Testis (tissue), 3 donors: ENCODE measurements around the gene CDH13. TPM values are rescaled to one million over a fixed set of nuclear protein-coding genes. Genes with fewer than 3 reads are reported as not detected.

Experiments
- DNase-seq: peaks from one replicate; pipeline ENCODE4 v3.0.0-alpha.2; 2019
- H3K27ac ChIP-seq, 2 donors: fragments of 200-600 bp; sonication (generic); one replicate each; pipeline ENCODE4 v1.5.1; 2019
- H3K27me3 ChIP-seq: fragments of 200-600 bp; sonication (generic); one replicate; pipeline ENCODE4 v1.5.1; 2019
- H3K36me3 ChIP-seq: fragments of 200-600 bp; sonication (generic); one replicate; pipeline ENCODE4 v1.5.1; 2017; ENCODE audit warnings: low read depth; ENCODE audit errors: missing control alignments
- H3K4me1 ChIP-seq: fragments of 200-600 bp; sonication (generic); one replicate; pipeline ENCODE4 v1.5.1; 2019
- H3K4me3 ChIP-seq, 2 donors: fragments of 200-600 bp; sonication (generic); one replicate each; pipeline ENCODE4 v1.5.1; 2017 to 2019
- H3K9me3 ChIP-seq: fragments of 200-600 bp; sonication (generic); one replicate; pipeline ENCODE4 v1.5.1; 2017
- POLR2A ChIP-seq: fragments of 450-650 bp; IDR thresholded peaks from one replicate; pipeline ENCODE4 v1.6.1; 2017; ENCODE audit warnings: antibody characterized with exemption, mild to moderate bottlenecking, moderate library complexity
- WGBS, 2 donors: methylation state at CpG; one replicate each; pipeline ENCODE4 v1.1.5; 2018; 5-methylcytosine and 5-hydroxymethylcytosine counted together
- intact Hi-C: fragments of 100-400 bp; cut with DNase I; formaldehyde crosslinking; loops from one replicate; pipeline ENCODE4 v1.15.1; 2023; ENCODE audit warnings: low total_unique reads
- polyA plus RNA-seq: library from polyadenylated mRNA; stranded (reverse); fragments of 350-450 nt; fragmentation: Illumina TruSeq; extraction: RNeasy Lipid Tissue Mini Kit (QIAGEN cat#74804); gene quantifications from one replicate; pipeline ENCODE4 v1.2.3, GENCODE V29; 2014; ENCODE audit warnings: low read depth, low replicate concordance; ENCODE audit not compliant: insufficient read depth
- total RNA-seq, 2 donors: library from RNA; depleted of rRNA; stranded (reverse); fragments of >200 nt; gene quantifications; one replicate each; pipeline ENCODE4 v1.2.3, GENCODE V29; 2016
- TF ChIP-seq, protein P1 (sequence below), 3 experiments: fragments of 450-650 bp in 2 of 3; fragments of 200-600 bp in 1 of 3; sonication (generic) in 1 of 3; IDR thresholded peaks; one replicate each; pipeline ENCODE4 v1.5.1; 2016 to 2019; ENCODE audit warnings: antibody characterized with exemption in 3 of 3, mild to moderate bottlenecking in 2 of 3, moderate library complexity in 1 of 3

The CDH13 gene
- total and polyA plus RNA-seq, 3 donors from 2014 or later = 1.2 to 11.1 (median 2.0) TPM

DNA sequence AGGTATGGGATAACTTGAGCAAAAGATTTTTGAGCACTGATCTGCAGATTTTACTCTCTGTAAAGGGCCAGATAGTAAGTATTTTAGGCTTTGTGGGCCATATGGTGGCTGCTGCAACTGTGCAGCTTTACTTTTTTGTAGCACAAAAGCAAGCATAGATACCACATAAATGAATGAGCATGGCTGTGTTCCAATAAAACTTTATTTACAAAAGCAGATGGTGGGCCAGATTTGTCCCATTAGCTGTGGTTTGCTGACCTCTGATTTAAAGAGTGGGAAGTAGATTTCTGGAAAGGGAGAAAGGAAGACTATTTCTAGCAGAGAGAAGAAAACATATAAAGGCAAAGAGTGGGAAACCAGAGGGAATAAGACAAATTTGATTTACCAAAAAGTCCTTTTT is 882.5 kb downstream of the CDH13 start:
- no peaks in the 10 kb centered on the region for H3K36me3 ChIP-seq
- H3K4me1 ChIP-seq = no peaks in the 10 kb centered on the region
- DNase-seq = no peak
- intact Hi-C loops = no loop called here
- H3K9me3 ChIP-seq = no peaks in the 10 kb centered on the region
- H3K4me3 ChIP-seq = no peak overlapping the region
- no peak overlapping the region for H3K27ac ChIP-seq
- TF ChIP-seq, protein P1, sequence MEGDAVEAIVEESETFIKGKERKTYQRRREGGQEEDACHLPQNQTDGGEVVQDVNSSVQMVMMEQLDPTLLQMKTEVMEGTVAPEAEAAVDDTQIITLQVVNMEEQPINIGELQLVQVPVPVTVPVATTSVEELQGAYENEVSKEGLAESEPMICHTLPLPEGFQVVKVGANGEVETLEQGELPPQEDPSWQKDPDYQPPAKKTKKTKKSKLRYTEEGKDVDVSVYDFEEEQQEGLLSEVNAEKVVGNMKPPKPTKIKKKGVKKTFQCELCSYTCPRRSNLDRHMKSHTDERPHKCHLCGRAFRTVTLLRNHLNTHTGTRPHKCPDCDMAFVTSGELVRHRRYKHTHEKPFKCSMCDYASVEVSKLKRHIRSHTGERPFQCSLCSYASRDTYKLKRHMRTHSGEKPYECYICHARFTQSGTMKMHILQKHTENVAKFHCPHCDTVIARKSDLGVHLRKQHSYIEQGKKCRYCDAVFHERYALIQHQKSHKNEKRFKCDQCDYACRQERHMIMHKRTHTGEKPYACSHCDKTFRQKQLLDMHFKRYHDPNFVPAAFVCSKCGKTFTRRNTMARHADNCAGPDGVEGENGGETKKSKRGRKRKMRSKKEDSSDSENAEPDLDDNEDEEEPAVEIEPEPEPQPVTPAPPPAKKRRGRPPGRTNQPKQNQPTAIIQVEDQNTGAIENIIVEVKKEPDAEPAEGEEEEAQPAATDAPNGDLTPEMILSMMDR (IDR thresholded peaks at IDR 0.05) = no peak
- no peak for TF ChIP-seq POLR2A
- H3K27me3 ChIP-seq = no peaks in the 10 kb centered on the region

DNA sequence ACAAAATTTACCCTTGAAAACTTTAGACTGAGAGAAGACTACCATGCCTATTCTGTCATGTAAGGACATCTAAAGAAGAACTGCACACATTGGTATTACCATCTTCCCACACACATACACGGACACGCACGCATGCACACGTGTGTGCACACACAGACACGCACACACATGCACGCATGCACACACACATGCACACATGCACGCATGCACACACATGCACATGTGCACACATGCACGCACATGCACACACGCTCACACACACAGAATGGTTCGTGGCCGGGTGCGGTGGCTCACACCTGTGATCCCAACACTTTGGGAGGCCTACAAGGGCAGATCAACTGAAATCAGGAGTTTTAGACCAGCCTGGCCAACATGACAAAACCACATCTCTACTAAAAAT is 884.1 kb downstream of the CDH13 start:
- intact Hi-C loops = no loop called here
- Histone ChIP-seq H3K9me3 (no peaks in the 10 kb centered on the region), H3K27ac (no peak overlapping the region), H3K27me3 (no peaks in the 10 kb centered on the region), H3K36me3 (no peaks in the 10 kb centered on the region), H3K4me1 (no peaks in the 10 kb centered on the region), H3K4me3 (no peak overlapping the region)
- 83 to 86% methylated on average over 11 to 12 of the region's 12 CpGs for WGBS, 2 donors
- no peak for TF ChIP-seq POLR2A
- TF ChIP-seq, protein P1 (IDR thresholded peaks at IDR 0.05) = no peak
- DNase-seq = no peak

DNA sequence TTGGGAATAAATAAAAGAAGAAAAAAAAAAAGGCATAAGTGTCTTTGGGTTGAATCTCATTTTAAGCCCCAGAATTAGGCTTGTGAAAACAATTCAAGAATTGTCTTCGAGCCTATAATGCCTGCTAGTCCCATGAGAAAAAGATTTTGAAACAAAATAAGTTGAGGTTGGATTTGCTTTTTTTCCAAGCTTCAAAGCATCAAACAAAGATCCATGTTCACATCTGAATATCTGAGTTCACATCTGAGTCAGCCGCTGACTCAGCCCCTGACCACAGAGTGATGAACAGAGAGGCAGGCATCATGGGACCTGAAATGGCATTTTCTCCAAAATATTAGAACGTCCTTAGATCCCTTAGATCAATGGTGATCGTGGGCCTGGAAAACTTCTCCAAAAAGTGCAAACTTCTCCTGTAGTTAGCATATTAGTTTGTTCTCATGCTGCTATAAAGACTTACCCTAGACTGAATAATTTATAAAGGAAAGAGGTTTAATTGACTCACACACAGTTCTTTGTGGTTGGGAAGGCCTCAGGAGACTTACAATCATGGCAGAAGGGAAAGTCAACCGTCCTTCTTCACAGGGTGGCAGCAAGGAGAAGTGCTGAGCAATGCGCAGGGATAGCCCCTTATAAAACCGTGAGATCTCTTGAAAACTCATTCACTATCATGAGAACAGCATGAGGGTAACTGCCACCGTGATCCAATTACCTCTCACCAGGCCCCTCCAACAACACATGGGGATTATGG is 886.4 kb downstream of the CDH13 start:
- Histone ChIP-seq H3K9me3 (no peaks in the 10 kb centered on the region), H3K27ac (no peak overlapping the region), H3K36me3 (no peaks in the 10 kb centered on the region), H3K4me1 (no peaks in the 10 kb centered on the region), H3K4me3 (no peak overlapping the region), H3K27me3 (no peaks in the 10 kb centered on the region)
- no peak for DNase-seq
- WGBS, 2 donors = 75 to 80% methylated on average over 8 of the region's 8 CpGs
- intact Hi-C loops = no loop called here
- TF ChIP-seq, protein P1 (IDR thresholded peaks at IDR 0.05) = no peak
- no peak for TF ChIP-seq POLR2A

DNA sequence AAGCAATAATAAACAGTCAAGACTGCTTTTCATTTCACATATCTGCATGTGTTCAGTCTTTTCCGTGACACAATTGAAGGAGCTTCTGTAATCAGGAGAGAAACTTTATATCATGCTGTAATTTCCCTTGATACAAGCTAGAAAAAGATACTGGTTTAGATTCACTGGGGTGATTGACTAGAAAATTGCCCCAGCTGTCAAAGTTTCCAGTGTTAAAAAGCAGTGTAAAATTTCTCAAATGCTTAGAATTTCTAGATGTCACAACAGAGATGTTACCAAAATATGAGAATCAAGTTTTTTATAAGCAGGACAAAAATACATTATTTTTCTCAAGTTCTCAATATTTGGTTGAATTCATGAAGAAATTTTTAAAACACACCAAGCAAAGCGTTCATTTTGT is 888.6 kb downstream of the CDH13 start:
- H3K4me3 ChIP-seq = no peak overlapping the region
- intact Hi-C loops = no loop called here
- no peak for DNase-seq
- H3K27ac ChIP-seq = no peak overlapping the region
- H3K4me1 ChIP-seq = no peaks in the 10 kb centered on the region
- no peaks in the 10 kb centered on the region for H3K27me3 ChIP-seq
- no peaks in the 10 kb centered on the region for H3K36me3 ChIP-seq
- TF ChIP-seq POLR2A = no peak
- TF ChIP-seq, protein P1 (IDR thresholded peaks at IDR 0.05) = no peak
- H3K9me3 ChIP-seq = no peaks in the 10 kb centered on the region
- 68 to 74% methylated on average over 2 of the region's 2 CpGs for WGBS, 2 donors

DNA sequence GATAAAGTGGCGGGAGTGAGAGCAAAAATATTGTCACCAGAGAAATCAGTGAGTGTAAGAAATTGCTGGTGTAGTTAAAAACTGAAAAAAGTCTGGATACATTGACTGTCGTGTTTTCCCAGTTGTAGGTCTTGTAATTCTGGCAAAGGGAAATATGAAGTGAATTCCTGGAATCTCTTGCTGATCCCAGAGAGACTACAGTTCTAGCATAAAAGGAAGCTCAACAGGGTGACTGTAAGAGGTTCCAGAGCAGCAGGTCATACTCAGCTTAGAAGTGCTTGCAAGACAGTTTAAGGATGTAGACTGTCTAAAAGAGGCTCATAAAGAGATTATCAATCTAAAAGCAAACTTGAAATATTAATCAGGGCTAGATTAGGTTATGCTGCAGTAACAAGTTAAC is 890.2 kb downstream of the CDH13 start:
- H3K9me3 ChIP-seq = no peaks in the 10 kb centered on the region
- no peaks in the 10 kb centered on the region for H3K27me3 ChIP-seq
- H3K36me3 ChIP-seq = no peaks in the 10 kb centered on the region
- no peak overlapping the region for H3K27ac ChIP-seq
- intact Hi-C loops = no loop called here
- DNase-seq = no peak
- 70 to 71% methylated on average over 2 of the region's 2 CpGs for WGBS, 2 donors
- no peak overlapping the region for H3K4me3 ChIP-seq
- H3K4me1 ChIP-seq = no peaks in the 10 kb centered on the region
- no peak for TF ChIP-seq POLR2A
- TF ChIP-seq, protein P1 (IDR thresholded peaks at IDR 0.05) = no peak
